Calu3 (cell line): Measurements from ENCODE around the gene CSMD2. TPM values are rescaled to one million over a fixed set of nuclear protein-coding genes. Genes with fewer than 3 reads are reported as not detected.

ENCODE experiments used
- BruUV-seq: library from RNA; stranded (reverse); fragments of 400-500 nt; replicated peaks from 2 replicates; lab custom pipeline; 2021; lab: Mats Ljungman, UMichigan
- CTCF ChIA-PET: fragments of 300-600 bp; sonication (Branson Sonifier 250); formaldehyde crosslinking; loops from one replicate; lab custom pipeline; 2022; ENCODE audit warnings: antibody characterized with exemption; lab: Charles Lee
- DNase-seq: peaks from one replicate; pipeline ENCODE4 v3.0.0; 2022
- H3K27ac Mint-ChIP-seq: one replicate; pipeline ENCODE4 v1.8.0; 2022; ENCODE audit warnings: mixed read lengths; ENCODE audit not compliant: unreplicated experiment
- H3K27me3 Mint-ChIP-seq: one replicate; pipeline ENCODE4 v1.8.0; 2022; ENCODE audit warnings: mixed read lengths; ENCODE audit not compliant: unreplicated experiment
- H3K36me3 Mint-ChIP-seq: one replicate; pipeline ENCODE4 v1.8.0; 2022; ENCODE audit warnings: mild to moderate bottlenecking, moderate library complexity, mixed read lengths; ENCODE audit not compliant: insufficient read depth, unreplicated experiment
- H3K4me1 Mint-ChIP-seq: one replicate; pipeline ENCODE4 v1.8.0; 2022; ENCODE audit warnings: mild to moderate bottlenecking, low read depth, mixed read lengths; ENCODE audit not compliant: unreplicated experiment
- H3K4me3 Mint-ChIP-seq: one replicate; pipeline ENCODE4 v1.8.0; 2022; ENCODE audit warnings: mild to moderate bottlenecking, low read depth, moderate library complexity, mixed read lengths; ENCODE audit not compliant: unreplicated experiment
- H3K9me3 Mint-ChIP-seq: one replicate; pipeline ENCODE4 v1.8.0; 2022; ENCODE audit warnings: low read depth, mixed read lengths; ENCODE audit not compliant: unreplicated experiment
- intact Hi-C: fragments of 100-400 bp; cut with micrococcal nuclease; formaldehyde crosslinking; loops from one replicate; pipeline ENCODE4 v1.10.0; 2022; ENCODE audit not compliant: unreplicated experiment
- total RNA-seq: library from RNA; stranded (reverse); gene quantifications from 2 replicates; pipeline ENCODE4 v1.2.3, GENCODE V29; 2022
- TF ChIP-seq, protein P1 (sequence below): fragments of 200-600 bp; IDR thresholded peaks from one replicate; pipeline ENCODE4 v1.8.0; 2022; ENCODE audit warnings: antibody characterized with exemption; ENCODE audit not compliant: unreplicated experiment

The CSMD2 gene
- total RNA-seq, 1 experiment from 2014 or later: not detected

DNA sequence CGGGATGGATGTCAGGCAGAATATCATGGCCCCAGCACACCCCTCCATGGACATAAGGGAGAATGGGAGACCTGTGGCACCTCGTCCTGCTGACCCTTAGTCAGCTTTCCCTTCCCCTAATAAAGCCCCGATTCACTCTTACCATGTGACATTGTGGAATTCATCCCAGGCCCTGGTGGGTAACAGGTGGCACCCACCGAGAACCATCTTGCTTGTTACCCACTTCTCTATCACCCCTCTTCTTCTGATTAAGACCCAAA lies 32.9 kb downstream of the CSMD2 start:
- TF ChIP-seq, protein P1, sequence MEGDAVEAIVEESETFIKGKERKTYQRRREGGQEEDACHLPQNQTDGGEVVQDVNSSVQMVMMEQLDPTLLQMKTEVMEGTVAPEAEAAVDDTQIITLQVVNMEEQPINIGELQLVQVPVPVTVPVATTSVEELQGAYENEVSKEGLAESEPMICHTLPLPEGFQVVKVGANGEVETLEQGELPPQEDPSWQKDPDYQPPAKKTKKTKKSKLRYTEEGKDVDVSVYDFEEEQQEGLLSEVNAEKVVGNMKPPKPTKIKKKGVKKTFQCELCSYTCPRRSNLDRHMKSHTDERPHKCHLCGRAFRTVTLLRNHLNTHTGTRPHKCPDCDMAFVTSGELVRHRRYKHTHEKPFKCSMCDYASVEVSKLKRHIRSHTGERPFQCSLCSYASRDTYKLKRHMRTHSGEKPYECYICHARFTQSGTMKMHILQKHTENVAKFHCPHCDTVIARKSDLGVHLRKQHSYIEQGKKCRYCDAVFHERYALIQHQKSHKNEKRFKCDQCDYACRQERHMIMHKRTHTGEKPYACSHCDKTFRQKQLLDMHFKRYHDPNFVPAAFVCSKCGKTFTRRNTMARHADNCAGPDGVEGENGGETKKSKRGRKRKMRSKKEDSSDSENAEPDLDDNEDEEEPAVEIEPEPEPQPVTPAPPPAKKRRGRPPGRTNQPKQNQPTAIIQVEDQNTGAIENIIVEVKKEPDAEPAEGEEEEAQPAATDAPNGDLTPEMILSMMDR: no peak
- intact Hi-C loops: no loop called here
- H3K4me3 Mint-ChIP-seq: no peak overlapping the region
- no peak for DNase-seq
- H3K27ac Mint-ChIP-seq: no peak overlapping the region
- peaks cover 11% of the 10 kb centered on the region for H3K27me3 Mint-ChIP-seq
- no peaks in the 10 kb centered on the region for H3K4me1 Mint-ChIP-seq
- H3K9me3 Mint-ChIP-seq: peaks cover 5% of the 10 kb centered on the region
- BruUV-seq: no TSS peak
- no peaks in the 10 kb centered on the region for H3K36me3 Mint-ChIP-seq
- CTCF ChIA-PET: no interaction called here

DNA sequence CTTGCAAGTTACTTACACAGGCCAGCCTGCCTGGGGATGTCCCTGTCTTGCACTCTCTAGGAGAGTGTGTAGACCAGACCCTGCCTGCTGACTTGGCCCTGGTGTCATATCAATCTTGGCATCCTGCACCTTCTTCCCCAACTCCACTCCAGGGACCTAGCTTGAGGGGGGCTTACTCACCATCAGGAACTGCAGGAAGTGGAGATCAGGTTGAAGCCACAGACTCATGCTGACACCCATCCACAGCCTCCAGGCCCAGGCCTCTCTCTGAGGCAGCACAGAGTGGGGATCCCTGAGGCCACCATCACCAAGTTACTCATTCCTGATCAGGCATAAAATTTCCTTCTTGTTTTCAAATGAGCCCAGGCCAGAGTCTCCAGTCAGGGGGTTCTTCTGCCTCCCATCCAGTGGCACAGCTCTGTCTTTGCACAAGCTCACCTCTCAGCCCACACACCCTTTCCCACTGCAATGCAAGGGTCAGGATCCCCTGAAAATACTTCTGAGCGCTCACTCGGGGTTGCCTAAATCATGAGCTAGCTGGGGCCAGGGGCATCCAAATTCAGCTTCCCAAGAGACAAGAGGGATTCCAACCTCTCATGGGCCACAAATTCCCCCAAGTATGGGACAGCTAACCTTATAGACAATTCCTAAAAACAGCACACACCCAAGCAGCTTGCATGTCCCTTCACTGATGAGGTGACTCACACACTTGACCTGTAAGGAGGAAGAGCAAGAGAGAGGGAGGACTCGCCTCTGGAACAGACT lies 33.5 kb downstream of the CSMD2 start:
- no peak for DNase-seq
- peaks cover 6% of the 10 kb centered on the region for H3K9me3 Mint-ChIP-seq

DNA sequence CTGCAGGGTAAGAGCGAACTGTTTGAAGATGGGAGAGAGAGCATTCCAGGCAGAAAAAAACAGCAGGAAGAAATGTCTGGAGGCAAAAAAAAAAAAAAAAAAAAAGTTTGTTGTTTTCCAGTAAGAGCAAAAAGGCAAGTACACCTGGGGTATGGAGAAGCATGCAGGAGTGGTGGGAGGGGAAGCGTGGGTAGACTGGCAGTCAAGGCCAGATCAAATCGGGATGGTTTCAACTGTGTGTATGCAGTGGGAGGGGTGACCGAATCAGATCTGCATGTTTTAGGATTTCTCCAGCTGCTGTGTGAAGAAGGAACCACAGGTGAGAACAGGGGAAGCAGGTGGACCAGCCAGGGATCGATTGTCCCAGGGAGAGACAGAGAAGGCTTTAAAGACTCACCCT lies 34.7 kb downstream of the CSMD2 start:
- H3K36me3 Mint-ChIP-seq: no peaks in the 10 kb centered on the region
- TF ChIP-seq, protein P1: no peak
- CTCF ChIA-PET: no interaction called here
- intact Hi-C loops: no loop called here
- H3K27ac Mint-ChIP-seq: no peak overlapping the region
- H3K9me3 Mint-ChIP-seq: peaks cover 6% of the 10 kb centered on the region
- BruUV-seq: no TSS peak
- no peaks in the 10 kb centered on the region for H3K4me1 Mint-ChIP-seq
- no peak overlapping the region for H3K4me3 Mint-ChIP-seq
- peaks cover 21% of the 10 kb centered on the region for H3K27me3 Mint-ChIP-seq
- no peak for DNase-seq

More for the DNA sequence above, 33.5 kb downstream of the CSMD2 start:
- TF ChIP-seq, protein P1: no peak
- intact Hi-C loops: no loop called here
- no peaks in the 10 kb centered on the region for H3K4me1 Mint-ChIP-seq
- H3K27ac Mint-ChIP-seq: no peak overlapping the region
- no TSS peak for BruUV-seq
- no peaks in the 10 kb centered on the region for H3K36me3 Mint-ChIP-seq
- peaks cover 16% of the 10 kb centered on the region for H3K27me3 Mint-ChIP-seq
- CTCF ChIA-PET: no interaction called here
- no peak overlapping the region for H3K4me3 Mint-ChIP-seq

DNA sequence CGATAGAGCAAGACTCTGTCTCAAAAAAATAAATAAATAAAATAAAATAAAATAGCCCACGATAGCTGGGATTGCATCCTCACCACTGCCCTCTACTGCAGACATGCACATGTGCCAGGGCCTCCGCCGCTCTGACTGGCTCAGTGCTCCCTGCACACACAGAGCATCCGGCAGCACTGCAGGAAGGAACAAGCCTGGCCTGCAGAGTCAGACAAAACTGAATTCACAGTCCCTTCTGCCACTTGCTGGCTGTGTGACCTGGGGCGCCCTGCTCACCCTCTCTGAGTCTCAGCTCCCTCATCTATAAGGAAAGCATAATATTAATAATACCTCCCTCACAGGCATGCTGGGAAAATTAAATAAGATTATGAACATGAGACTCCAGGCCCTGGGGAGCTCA lies 35.4 kb downstream of the CSMD2 start:
- BruUV-seq: no TSS peak
- CTCF ChIA-PET: no interaction called here
- peaks cover 9% of the 10 kb centered on the region for H3K9me3 Mint-ChIP-seq
- TF ChIP-seq, protein P1: no peak
- no peak overlapping the region for H3K4me3 Mint-ChIP-seq
- no peak overlapping the region for H3K27ac Mint-ChIP-seq
- no peak for DNase-seq
- no peaks in the 10 kb centered on the region for H3K36me3 Mint-ChIP-seq
- peaks cover 21% of the 10 kb centered on the region for H3K27me3 Mint-ChIP-seq
- intact Hi-C loops: no loop called here
- no peaks in the 10 kb centered on the region for H3K4me1 Mint-ChIP-seq
